Omental fat pad (tissue), 4 donors: ENCODE results near the gene ATXN7L1. TPM values are rescaled to one million over a fixed set of nuclear protein-coding genes. Genes with fewer than 3 reads are reported as not detected.
"Not testable (repeated sequence)": the region's sequence is repeated elsewhere in the genome, so short reads cannot be mapped to it uniquely, and the experiment has no call there.

Experiments used
- ATAC-seq: fragments of 150-250 bp; one replicate; pipeline ENCODE4 v1.9.1; 2016; ENCODE audit warnings: mild to moderate bottlenecking, moderate library complexity; ENCODE audit not compliant: low FRiP score
- DNase-seq: peaks from one replicate; pipeline ENCODE4 v3.0.0-alpha.2; 2019; ENCODE audit warnings: low spot score
- CTCF ChIP-seq, 3 donors: fragments of 450-650 bp; IDR thresholded peaks; one replicate each; pipeline ENCODE4 v1.5.1; 2016 to 2017; ENCODE audit warnings: antibody characterized with exemption in 3 of 3, mild to moderate bottlenecking in 3 of 3, moderate library complexity in 2 of 3
- total RNA-seq, 4 donors: library from RNA; depleted of rRNA; stranded (reverse); fragments of >200 nt; gene quantifications; one replicate each; pipeline ENCODE4 v1.1.0, GENCODE V29; 2016

Gene ATXN7L1
- total RNA-seq, 4 donors from 2014 or later, result 10.6 to 19.5 (median 12.2) TPM

DNA sequence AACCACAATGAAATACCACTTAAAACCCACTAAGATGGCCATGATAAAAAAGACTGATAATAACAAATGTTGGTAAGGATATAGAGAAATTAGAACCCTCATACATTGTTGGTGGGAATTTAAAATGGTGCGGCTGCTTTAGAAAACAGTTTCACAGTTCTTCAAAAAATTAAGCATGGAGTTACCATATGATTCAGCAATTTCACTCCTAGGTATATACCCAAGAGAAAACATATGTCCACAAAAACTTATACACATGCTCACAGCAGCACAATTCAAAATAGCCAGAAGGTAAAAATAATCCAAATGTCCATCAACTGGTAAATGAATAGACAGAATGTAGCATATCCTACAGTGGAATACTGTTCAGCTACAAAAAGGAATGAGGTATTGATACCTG is 30.0 kb downstream of the ATXN7L1 start:
- ATAC-seq (no peak), DNase-seq (no peak)
- TF ChIP-seq CTCF (IDR thresholded peaks at IDR 0.05), result no peak

DNA sequence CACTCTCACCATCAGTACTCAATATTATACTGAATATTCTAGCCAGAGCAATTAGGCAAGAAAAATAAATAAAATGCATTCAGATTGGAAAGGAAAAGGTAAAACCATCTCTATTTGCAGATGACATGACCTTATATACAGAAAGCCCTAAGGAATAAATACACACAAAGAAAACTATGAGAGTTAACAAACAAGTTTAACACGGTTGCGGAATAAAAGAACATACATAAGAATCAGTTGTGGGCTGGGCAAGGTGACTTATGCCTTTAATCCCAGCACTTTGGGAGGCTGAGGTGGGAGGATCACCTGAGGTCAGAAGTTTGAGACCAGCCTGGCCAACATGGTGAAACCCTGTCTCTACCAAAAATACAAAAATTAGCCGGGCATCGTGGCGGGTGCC is 31.7 kb downstream of the ATXN7L1 start:
- not testable (repeated sequence) for ATAC-seq, DNase-seq

- DNase-seq (no peak), ATAC-seq (no peak)
- TF ChIP-seq CTCF (IDR thresholded peaks at IDR 0.05), result no peak
Measured at GRCh38 chr7:105841866-105842265, 34.5 kb downstream of the ATXN7L1 start.

DNA sequence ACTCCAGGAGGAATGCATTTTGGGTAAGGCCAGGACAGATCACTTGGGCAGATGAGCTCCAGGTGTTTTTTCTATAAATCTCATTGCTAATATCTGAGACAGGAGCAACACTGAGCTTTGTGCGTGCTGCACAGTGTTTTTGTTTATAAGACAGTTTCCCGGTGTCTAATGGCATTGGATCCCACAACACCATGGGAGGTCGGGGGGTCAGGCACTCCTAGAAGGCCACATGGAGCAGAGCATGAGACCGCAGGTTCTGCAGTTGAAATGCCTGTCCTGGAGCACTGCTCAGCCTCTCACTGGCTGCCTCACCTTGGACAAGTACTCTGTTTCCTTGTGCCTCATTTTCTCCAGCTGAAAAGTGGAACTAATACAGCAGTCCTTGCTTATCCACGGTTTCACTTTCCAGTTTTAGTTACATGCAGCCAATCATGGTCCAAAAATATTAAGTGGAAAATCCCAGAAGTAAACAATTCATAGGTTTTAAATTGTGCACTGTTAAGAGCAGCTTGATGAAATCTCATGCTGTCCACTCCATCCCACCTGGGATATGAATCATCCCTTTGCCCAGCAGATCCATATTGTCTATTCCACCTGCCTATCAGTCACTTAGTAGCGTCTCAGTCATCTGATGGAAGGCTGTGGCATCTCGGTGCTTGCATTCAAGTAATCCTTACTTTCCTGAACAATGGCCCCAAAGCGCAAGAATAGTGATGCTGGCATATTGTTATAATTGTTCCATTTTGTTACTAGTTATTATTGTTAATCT is 35.2 kb downstream of the ATXN7L1 start:
- ATAC-seq, result no peak
- no peak for DNase-seq
- no peak for TF ChIP-seq CTCF (IDR thresholded peaks at IDR 0.05)

DNA sequence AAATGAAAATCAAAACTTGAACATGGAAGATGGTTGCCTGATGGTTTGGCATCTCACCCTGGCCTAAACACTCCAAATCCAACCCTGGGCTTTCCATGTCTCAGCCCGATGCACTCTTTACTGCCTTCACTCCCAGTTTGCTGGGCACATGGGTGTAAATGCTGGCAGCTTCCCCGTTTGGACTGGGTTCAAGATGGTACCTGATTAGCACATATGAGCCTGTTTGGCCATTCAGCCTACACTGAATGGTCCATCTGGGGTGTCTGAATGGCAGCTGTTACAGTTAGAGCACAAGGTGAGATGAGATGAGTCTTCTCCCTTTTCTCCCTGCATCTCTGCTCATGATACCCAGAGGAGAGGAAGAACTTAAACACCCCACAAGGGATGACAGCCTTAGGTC is 37.1 kb downstream of the ATXN7L1 start:
- no peak for TF ChIP-seq CTCF (IDR thresholded peaks at IDR 0.05)
- ATAC-seq (no peak), DNase-seq (no peak)

- no peak for TF ChIP-seq CTCF (IDR thresholded peaks at IDR 0.05)
- DNase-seq (peak; percentile 48), ATAC-seq (peak; percentile 63)
Measured at GRCh38 chr7:105838627-105839231, 37.7 kb downstream of the ATXN7L1 start.

DNA sequence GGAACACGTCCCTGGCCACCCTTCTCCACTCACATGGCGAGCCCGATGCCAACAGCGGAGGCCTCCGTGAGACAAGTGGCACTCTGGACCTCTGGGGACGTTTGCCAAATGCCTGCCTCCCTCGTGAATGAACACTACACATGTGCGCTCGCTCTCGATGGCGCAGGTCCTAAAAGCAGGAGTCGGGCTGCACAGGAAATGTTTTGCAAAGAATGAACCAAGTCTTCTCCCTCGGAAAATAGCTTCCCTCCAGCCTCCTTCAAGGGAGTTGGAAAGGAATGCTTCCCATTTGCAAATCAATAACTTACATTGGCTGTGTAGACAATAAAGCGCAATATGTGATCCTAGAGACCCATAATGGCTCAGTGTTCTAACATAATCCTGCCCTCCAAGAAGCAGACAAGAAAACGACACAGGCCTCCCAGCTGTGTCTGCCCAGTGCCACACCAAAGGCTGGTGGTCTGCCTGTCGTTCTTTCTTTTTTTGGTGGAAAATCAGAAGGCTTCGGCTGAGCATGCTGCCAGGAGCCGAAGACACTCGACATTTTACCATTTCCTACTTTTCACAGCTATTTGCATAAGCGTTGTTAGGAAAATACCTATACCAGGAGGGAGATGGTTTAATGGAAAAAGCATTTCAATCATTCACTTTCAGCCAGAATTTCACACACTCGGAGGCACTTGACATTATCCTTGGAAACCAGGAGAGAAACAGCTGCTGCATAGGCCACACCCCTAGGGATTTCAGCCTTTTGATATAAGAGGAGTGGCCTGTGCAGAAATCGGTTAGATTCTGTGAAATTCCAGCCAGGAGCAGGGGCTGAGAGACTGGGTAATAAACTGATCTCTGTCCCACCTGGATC is 38.4 kb downstream of the ATXN7L1 start:
- no peak for TF ChIP-seq CTCF (IDR thresholded peaks at IDR 0.05)
- ATAC-seq (peak; percentile 42), DNase-seq (no peak)
